GM12874 (cell line): ENCODE data around the gene FHIP1B.

Experiments
- TF ChIP-seq, protein P1 (sequence below): IDR thresholded peaks from 2 replicates; pipeline ENCODE4 v1.5.1; 2011; ENCODE audit warnings: low read depth, mild to moderate bottlenecking, control low read depth, low read length, moderate library complexity; ENCODE audit not compliant: insufficient read depth

Gene FHIP1B

DNA sequence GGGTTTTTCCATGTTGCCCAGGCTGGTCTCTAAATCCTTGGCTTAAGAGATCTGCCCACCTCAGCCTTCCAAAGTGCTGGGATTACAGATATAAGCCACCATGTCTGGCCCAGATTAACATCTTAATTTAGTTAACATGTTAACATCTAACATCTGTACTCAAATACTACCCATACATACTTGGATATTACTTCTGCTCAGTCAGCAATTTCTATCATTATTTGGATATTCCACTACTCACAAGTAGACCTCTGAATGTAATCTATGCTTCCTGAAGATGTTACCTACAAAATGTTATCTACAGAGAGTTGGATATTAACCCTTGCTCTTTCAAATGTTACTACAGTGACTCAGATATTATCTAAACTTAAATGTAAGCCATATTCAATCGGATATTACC is 29.2 kb upstream of the FHIP1B start:
- TF ChIP-seq, protein P1, sequence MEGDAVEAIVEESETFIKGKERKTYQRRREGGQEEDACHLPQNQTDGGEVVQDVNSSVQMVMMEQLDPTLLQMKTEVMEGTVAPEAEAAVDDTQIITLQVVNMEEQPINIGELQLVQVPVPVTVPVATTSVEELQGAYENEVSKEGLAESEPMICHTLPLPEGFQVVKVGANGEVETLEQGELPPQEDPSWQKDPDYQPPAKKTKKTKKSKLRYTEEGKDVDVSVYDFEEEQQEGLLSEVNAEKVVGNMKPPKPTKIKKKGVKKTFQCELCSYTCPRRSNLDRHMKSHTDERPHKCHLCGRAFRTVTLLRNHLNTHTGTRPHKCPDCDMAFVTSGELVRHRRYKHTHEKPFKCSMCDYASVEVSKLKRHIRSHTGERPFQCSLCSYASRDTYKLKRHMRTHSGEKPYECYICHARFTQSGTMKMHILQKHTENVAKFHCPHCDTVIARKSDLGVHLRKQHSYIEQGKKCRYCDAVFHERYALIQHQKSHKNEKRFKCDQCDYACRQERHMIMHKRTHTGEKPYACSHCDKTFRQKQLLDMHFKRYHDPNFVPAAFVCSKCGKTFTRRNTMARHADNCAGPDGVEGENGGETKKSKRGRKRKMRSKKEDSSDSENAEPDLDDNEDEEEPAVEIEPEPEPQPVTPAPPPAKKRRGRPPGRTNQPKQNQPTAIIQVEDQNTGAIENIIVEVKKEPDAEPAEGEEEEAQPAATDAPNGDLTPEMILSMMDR, result no peak

DNA sequence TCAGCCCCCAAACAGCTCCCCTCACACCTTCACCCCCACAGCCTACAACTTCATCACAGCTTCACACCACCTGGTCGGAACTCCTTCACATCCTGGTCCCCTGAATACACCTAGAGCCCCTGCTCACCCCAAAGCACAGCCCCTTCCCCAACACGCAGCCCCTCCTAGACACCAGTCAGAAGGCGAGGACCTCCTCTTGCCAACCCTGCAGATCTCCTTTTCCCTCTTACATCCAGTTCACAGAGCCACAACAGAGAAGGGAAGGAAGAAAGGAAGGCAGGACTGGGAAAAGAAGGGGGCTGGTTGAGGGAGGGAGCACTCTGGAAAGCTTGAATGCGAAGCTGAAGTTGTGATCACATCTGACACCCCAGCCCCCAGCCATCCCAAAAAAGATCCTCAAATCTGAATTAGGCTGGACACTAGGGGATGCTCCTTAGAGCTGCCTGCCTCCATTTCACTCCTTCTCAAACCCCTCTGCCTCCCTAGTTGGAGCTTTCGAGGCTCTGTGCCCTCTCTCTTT is 25.8 kb upstream of the FHIP1B start:
- TF ChIP-seq, protein P1, result no peak

DNA sequence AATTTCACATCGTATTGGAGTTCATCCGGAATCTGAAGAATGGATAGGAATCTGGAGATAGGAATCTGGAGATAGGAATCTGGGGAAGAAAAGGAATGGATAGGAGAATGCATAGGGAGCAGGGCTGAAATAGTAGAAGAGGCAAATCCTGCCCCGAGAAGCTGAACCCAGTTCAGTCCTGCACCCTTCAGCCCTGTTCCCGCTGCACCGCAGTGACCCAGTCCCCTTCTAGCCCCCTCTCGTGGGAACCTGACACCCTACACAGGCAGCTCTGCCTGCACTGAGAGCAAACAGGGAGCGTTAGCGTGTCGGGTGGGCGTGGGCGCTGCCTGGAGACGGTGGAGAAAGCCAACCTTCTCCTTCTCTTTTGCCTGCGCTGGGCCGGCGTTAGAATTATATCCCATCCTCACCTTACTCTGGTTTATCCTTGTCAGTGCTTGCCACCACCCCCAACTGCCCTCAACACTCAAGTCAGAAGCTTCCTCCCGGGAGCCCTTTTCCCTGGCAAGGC is 24.2 kb upstream of the FHIP1B start:
- TF ChIP-seq, protein P1, result no peak

DNA sequence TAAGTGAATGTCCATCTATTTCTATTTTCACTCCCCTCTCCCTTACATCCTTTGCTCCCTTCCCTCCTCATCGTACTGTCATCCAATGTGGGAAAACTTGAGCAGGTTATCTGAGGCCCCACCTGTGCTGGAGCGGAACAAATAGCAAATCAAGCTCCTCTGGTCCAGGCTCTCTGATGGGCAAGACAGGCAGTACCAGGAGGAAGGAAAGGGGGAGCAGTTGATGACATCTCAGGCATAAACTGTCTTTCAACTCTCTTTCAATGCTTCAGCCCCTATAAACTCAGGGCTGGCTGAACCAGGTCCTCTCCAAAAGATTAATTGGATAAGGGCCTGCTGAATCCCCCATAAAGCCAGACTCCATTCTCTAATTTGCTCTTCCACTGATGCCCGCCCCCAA is 23.7 kb upstream of the FHIP1B start:
- TF ChIP-seq, protein P1, result no peak

DNA sequence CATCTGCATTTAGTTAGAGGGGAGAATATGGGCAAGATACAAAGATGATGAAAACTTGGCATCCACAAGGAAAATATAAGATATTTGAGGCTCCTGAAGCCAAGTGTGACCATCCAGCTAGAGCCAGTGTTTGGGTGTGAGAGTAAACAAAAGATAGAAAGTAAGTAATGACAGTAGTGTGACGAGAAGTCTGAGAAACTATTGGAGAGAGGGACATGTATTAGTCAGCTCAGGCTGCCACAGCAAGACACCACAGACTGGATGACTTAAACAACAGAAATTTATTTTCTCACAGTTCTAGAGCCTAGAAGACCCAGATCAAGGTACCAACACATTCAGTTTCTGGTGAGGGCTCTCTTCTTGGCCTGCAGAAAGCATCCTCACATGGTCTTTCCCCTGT is 18.8 kb upstream of the FHIP1B start:
- TF ChIP-seq, protein P1, result no peak

DNA sequence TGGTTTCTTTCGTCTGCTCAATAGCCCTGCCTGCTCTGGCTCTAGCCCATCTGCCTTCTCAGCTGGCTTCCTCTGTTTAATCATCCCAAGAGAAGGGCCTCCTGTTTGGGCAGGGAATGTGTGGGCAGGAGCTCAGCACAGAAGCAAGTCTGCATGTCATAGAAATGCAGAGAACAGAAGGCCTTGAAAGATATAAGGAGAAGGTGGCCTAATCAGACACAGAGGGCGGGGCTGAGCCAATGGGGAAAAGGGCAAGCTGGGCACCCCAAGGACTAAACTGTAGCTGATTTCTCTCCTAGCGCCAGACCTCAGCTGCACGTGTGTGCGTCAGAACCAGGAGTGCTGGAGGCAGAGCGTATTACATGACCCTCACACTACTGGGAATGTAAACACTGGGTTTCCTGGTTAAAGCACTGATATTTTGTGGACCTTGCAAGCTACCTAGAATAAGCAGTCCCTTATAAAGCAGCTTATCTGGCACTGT is 17.6 kb upstream of the FHIP1B start:
- TF ChIP-seq, protein P1, result no peak

DNA sequence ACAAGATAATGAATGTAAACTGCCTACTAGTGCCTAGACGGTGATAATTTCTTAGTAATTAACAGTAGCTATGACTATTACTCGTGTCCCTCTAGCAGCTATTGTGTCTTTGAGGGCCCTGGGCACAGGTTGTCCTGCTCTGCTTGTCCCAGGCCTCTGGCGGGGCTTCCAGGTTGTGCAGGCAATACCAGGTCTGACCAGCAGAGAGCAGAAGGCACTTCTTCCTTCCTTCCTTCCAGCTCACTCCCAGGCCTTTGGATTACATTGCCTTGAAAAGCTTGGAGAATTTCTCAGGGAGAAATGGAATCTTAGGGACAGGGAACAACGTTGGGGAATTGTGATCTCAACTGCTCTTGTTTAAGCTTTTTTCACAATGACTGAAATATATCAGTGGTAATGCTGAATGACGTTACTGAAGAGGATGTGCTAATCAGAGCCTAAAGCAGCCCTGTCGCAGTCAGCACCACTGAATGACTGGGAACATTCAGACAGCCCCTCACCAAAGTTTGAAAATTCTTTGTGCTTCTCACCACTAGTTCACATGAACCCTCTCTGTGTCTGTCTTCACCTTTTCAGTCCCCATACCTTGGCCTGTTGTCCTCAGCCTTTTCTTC is 16.8 kb upstream of the FHIP1B start:
- TF ChIP-seq, protein P1, result peak; percentile 86
